Tibial nerve (tissue), 4 donors: ENCODE measurements around the gene PTPRT.

Source experiments
- EP300 ChIP-seq, 2 donors: sonication (generic); formaldehyde crosslinking; IDR thresholded peaks; one replicate each; pipeline ENCODE4 v1.6.1; 2017; ENCODE audit warnings: antibody characterized with exemption in 2 of 2, mild to moderate bottlenecking in 1 of 2
- POLR2A ChIP-seq, 2 donors: fragments of 450-650 bp; IDR thresholded peaks; one replicate each; pipeline ENCODE4 v1.6.1; 2017; ENCODE audit warnings: antibody characterized with exemption in 2 of 2, mild to moderate bottlenecking in 2 of 2, moderate library complexity in 2 of 2
- TF ChIP-seq, protein P1 (sequence below), 5 experiments: fragments of 200-600 bp in 3 of 5; fragments of 450-650 bp in 2 of 5; sonication (generic) in 3 of 5; IDR thresholded peaks; one replicate each; pipeline ENCODE4 v1.5.1; 2016 to 2019; ENCODE audit warnings: antibody characterized with exemption in 5 of 5, mild to moderate bottlenecking in 3 of 5, moderate library complexity in 2 of 5

DNA sequence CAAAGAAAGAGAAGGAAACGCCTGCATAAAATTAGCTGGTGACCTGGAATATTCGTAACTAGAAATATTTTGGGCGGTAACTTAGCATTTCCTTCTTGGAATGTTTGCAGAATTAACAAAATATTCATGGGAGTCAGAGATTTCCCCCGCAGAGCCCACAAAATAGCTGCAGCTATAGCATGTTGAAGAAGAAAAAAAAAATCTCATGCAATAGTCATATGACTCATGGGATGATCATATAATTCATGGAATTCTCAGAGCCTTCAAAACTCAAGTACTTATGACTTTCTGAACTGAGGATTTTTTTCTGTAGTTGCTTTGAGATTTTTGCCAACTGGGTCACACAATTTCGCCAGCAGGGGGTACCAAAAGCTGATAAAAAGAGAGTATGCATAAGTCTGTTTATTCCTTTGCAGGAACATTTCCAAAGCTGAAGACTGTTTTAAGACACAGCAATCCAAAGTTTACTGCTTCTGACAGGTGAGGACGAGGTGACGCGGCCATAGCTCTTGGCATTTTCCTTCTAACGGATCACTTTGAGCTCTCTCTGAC, 985.5 kb downstream of the PTPRT start:
- TF ChIP-seq, protein P1, sequence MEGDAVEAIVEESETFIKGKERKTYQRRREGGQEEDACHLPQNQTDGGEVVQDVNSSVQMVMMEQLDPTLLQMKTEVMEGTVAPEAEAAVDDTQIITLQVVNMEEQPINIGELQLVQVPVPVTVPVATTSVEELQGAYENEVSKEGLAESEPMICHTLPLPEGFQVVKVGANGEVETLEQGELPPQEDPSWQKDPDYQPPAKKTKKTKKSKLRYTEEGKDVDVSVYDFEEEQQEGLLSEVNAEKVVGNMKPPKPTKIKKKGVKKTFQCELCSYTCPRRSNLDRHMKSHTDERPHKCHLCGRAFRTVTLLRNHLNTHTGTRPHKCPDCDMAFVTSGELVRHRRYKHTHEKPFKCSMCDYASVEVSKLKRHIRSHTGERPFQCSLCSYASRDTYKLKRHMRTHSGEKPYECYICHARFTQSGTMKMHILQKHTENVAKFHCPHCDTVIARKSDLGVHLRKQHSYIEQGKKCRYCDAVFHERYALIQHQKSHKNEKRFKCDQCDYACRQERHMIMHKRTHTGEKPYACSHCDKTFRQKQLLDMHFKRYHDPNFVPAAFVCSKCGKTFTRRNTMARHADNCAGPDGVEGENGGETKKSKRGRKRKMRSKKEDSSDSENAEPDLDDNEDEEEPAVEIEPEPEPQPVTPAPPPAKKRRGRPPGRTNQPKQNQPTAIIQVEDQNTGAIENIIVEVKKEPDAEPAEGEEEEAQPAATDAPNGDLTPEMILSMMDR (IDR thresholded peaks at IDR 0.05), result peak in 1 of 5 experiments; percentile 27
- no peak for TF ChIP-seq POLR2A (IDR thresholded peaks at IDR 0.05)
- no peak for TF ChIP-seq EP300 (IDR thresholded peaks at IDR 0.05)
